Stimulated activated CD4-positive, alpha-beta T cell treated with anti-CD3 and anti-CD28 coated beads, Interleukin-2, amount 100 ng/mL, for 48 hours (primary cell): ENCODE results near the gene RDH8.

Source experiments
- DNase-seq, 2 donors: peaks; one replicate each; pipeline ENCODE4 v3.0.0-alpha.2; 2020

The RDH8 gene

GRCh38 chr19:10013316-10013715 is at the start of gene RDH8:
Gene RDH8 (plus strand): TSS chr19:10013483. CDS start chr19:10013498, 15 bp downstream.
- no peak for DNase-seq

- no peak for DNase-seq
Measured at GRCh38 chr19:9966024-9966423, 47.3 kb upstream of the RDH8 start.

- no peak for DNase-seq
Measured at GRCh38 chr19:9966448-9966847, 46.8 kb upstream of the RDH8 start.

- no peak for DNase-seq
Measured at GRCh38 chr19:9967326-9967725, 46.0 kb upstream of the RDH8 start.

GRCh38 chr19:9968820-9969687 is 44.2 kb upstream of the RDH8 start:
- no peak for DNase-seq

GRCh38 chr19:9969688-9969975 is 43.7 kb upstream of the RDH8 start:
- no peak for DNase-seq

GRCh38 chr19:9970481-9970880 is 42.8 kb upstream of the RDH8 start:
- DNase-seq = no peak

- no peak for DNase-seq
Measured at GRCh38 chr19:9971166-9971897, 42.0 kb upstream of the RDH8 start.

- DNase-seq = no peak
Measured at GRCh38 chr19:9972103-9972502, 41.2 kb upstream of the RDH8 start.

- no peak for DNase-seq
Measured at GRCh38 chr19:9981406-9982260, 31.6 kb upstream of the RDH8 start.

- DNase-seq = no peak
Measured at GRCh38 chr19:9986787-9987281, 26.4 kb upstream of the RDH8 start.

- no peak for DNase-seq
Measured at GRCh38 chr19:9989504-9989903, 23.8 kb upstream of the RDH8 start.

- no peak for DNase-seq
Measured at GRCh38 chr19:9991425-9992191, 21.7 kb upstream of the RDH8 start.

- DNase-seq = no peak
Measured at GRCh38 chr19:9995084-9995483, 18.2 kb upstream of the RDH8 start.

- DNase-seq = no peak
Measured at GRCh38 chr19:9995999-9996398, 17.3 kb upstream of the RDH8 start.

GRCh38 chr19:9996541-9996940 is 16.7 kb upstream of the RDH8 start:
- DNase-seq = no peak

GRCh38 chr19:10000171-10000826 is 13.0 kb upstream of the RDH8 start:
- DNase-seq = peak; percentile 67 to 71

GRCh38 chr19:10001899-10002298 is 11.4 kb upstream of the RDH8 start:
- DNase-seq = peak in 1 of 2 donors; percentile 12

GRCh38 chr19:10003271-10003670 is 10.0 kb upstream of the RDH8 start:
- DNase-seq = no peak

GRCh38 chr19:10004617-10005016 is 8.7 kb upstream of the RDH8 start:
- DNase-seq = no peak

- DNase-seq = no peak
Measured at GRCh38 chr19:10005632-10006334, 7.5 kb upstream of the RDH8 start.
